Esophagus squamous epithelium (tissue), 4 donors: ENCODE data around the gene GRAMD4.

Source experiments
- POLR2A ChIP-seq, 4 donors: fragments of 450-650 bp; IDR thresholded peaks; one replicate each; pipeline ENCODE4 v1.6.1; 2017; ENCODE audit warnings: antibody characterized with exemption in 4 of 4, mild to moderate bottlenecking in 4 of 4, moderate library complexity in 3 of 4
- TF ChIP-seq, protein P1 (sequence below), 6 experiments: fragments of 450-650 bp in 4 of 6; fragments of 200-600 bp in 2 of 6; sonication (generic) in 2 of 6; IDR thresholded peaks; one replicate each; pipeline ENCODE4 v1.5.1; 2016 to 2019; ENCODE audit warnings: antibody characterized with exemption in 6 of 6, mild to moderate bottlenecking in 4 of 6, moderate library complexity in 4 of 6

DNA sequence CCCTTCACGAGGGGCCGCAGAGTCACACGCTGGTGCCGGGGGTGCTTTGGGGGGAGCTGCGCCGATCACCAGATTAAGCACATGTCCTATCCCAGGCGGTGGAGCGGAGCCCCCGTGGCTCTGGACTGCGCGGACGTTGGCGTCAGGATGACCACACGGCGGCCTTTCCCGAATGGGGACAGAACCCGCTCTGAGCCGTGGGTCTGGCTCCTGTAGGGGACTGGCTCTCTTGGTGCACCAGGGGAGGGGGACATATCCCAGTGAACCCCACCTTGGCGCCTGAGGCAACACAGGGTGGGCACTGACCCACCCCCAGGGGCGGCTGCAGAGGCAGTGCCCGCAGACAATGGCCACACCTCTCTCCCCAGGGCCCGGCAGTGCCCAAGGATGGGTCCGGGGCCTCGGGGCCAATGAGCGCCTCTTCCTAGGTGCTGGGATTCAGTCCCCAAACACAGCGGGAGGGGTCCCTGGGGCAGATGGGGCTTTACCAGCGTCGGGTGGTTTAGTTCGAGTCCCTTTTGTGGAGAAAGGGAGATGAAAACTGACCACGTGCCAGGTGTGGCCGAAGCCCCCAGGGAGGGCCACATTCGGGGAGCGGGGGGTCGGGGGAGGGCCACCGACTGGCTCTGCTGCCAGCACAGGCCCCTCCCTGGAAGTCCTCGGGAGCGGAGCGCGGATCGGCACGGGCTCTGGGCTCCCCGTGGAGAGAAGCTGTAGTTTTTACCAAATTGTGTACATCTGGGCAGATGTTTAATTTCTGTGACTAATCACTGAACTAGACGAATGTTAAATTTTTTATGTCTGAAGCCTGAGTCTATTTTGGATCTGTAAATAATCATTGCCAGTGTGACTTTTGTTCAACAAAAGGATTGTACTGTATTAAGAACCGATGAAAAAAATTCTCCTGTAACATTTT is 58.9 kb downstream of the GRAMD4 start:
- TF ChIP-seq, protein P1, sequence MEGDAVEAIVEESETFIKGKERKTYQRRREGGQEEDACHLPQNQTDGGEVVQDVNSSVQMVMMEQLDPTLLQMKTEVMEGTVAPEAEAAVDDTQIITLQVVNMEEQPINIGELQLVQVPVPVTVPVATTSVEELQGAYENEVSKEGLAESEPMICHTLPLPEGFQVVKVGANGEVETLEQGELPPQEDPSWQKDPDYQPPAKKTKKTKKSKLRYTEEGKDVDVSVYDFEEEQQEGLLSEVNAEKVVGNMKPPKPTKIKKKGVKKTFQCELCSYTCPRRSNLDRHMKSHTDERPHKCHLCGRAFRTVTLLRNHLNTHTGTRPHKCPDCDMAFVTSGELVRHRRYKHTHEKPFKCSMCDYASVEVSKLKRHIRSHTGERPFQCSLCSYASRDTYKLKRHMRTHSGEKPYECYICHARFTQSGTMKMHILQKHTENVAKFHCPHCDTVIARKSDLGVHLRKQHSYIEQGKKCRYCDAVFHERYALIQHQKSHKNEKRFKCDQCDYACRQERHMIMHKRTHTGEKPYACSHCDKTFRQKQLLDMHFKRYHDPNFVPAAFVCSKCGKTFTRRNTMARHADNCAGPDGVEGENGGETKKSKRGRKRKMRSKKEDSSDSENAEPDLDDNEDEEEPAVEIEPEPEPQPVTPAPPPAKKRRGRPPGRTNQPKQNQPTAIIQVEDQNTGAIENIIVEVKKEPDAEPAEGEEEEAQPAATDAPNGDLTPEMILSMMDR (IDR thresholded peaks at IDR 0.05): no peak
- no peak for TF ChIP-seq POLR2A (IDR thresholded peaks at IDR 0.05)
